Measurements from ENCODE around the gene MTCH1. TPM values are rescaled to one million over a fixed set of nuclear protein-coding genes. Genes with fewer than 3 reads are reported as not detected.

Gene MTCH1
- total RNA-seq, 1 donor from 2014 or later = 194 TPM

DNA sequence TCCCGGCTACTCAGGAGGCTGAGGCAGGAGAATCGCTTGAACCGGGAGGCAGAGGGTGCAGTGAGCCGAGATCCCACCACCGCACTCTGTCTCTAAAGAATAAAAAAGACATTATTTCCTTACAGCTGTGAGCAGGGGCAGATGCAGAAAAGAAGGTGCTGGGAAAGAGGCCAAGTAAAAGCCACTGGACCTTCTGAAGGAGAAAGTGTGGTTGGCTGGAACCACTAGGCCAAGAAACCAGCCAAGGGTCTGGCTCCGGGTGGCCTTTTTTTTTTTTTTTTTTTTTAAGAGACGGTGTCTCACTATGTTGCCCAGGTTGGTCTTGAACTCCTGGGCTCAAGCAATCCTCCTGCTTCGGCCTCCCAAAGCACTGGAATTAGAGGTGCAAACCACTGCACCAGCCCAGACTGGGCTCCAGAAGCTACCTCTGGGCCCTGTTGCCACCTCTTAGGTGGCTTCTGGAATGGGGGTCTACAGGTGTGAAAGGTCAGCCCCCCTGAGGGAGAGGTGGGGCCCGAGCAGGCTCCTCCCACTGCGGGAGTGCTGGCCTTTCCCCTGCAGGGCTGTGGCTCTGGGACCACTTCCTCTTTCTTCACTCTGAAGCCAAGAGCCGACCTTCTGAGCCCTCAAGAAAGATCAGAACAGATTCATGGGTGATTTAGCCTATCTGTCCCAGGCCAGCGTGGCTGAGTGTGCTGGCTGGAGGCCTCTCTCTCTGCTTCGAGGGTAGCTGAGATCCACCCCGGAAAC is 19.2 kb upstream of the MTCH1 start, which contains the start of gene FGD2:
FGD2 (plus strand) TSS at position 595 of the 750 bp plus-strand sequence. CDS start 163 bp downstream, outside the sequence.
- Histone ChIP-seq H3K36me3 (no peaks in the 10 kb centered on the region), H3K4me3 (peak within 1 kb of the TSS; percentile 47), H3K4me1 (no peaks in the 10 kb centered on the region), H3K27me3 (no peaks in the 10 kb centered on the region), H3K9me3 (no peaks in the 10 kb centered on the region), H3K27ac (peak within 1 kb of the TSS; percentile 73)
- no peak for DNase-seq
- TF ChIP-seq, protein P1, sequence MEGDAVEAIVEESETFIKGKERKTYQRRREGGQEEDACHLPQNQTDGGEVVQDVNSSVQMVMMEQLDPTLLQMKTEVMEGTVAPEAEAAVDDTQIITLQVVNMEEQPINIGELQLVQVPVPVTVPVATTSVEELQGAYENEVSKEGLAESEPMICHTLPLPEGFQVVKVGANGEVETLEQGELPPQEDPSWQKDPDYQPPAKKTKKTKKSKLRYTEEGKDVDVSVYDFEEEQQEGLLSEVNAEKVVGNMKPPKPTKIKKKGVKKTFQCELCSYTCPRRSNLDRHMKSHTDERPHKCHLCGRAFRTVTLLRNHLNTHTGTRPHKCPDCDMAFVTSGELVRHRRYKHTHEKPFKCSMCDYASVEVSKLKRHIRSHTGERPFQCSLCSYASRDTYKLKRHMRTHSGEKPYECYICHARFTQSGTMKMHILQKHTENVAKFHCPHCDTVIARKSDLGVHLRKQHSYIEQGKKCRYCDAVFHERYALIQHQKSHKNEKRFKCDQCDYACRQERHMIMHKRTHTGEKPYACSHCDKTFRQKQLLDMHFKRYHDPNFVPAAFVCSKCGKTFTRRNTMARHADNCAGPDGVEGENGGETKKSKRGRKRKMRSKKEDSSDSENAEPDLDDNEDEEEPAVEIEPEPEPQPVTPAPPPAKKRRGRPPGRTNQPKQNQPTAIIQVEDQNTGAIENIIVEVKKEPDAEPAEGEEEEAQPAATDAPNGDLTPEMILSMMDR (IDR thresholded peaks at IDR 0.05) = no peak
- peak; percentile 64 for ATAC-seq
- intact Hi-C loops (cut with DNase I) = no loop called here

GRCh38 chr6:37004044-37004980 is 18.3 kb upstream of the MTCH1 start:
- Histone ChIP-seq H3K27ac (no peak overlapping the region), H3K4me1 (no peaks in the 10 kb centered on the region), H3K4me3 (no peak overlapping the region), H3K9me3 (no peaks in the 10 kb centered on the region), H3K36me3 (no peaks in the 10 kb centered on the region), H3K27me3 (no peaks in the 10 kb centered on the region)
- DNase-seq = no peak
- intact Hi-C loops (cut with DNase I) = no loop called here
- TF ChIP-seq, protein P1 (IDR thresholded peaks at IDR 0.05) = no peak
- no peak for ATAC-seq

DNA sequence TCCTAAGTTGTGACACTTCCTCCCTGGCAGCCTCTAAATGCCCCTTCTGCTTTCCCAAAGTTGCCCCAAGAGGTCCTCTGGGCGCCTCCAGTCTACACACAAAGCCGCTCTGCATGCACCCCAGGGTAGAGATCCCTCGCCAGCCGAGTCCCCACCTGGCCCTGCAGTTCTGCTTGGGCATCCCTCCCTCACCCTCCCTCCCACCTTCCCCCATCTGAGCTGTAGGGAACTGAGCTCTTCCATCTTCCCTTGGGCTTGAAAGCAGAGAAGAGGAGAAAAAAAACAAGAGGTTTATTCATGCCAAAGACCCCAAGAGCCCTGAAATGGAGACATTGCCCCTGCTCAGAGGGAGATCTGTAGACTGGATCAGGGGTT is 13.7 kb upstream of the MTCH1 start:
- no peak overlapping the region for H3K27ac ChIP-seq
- DNase-seq (no peak), ATAC-seq (no peak)
- intact Hi-C loops (cut with DNase I) = no loop called here
- no peaks in the 10 kb centered on the region for H3K27me3 ChIP-seq
- H3K4me3 ChIP-seq = no peak overlapping the region
- TF ChIP-seq, protein P1 (IDR thresholded peaks at IDR 0.05) = no peak
- H3K9me3 ChIP-seq = no peaks in the 10 kb centered on the region
- H3K36me3 ChIP-seq = no peaks in the 10 kb centered on the region
- H3K4me1 ChIP-seq = no peaks in the 10 kb centered on the region

DNA sequence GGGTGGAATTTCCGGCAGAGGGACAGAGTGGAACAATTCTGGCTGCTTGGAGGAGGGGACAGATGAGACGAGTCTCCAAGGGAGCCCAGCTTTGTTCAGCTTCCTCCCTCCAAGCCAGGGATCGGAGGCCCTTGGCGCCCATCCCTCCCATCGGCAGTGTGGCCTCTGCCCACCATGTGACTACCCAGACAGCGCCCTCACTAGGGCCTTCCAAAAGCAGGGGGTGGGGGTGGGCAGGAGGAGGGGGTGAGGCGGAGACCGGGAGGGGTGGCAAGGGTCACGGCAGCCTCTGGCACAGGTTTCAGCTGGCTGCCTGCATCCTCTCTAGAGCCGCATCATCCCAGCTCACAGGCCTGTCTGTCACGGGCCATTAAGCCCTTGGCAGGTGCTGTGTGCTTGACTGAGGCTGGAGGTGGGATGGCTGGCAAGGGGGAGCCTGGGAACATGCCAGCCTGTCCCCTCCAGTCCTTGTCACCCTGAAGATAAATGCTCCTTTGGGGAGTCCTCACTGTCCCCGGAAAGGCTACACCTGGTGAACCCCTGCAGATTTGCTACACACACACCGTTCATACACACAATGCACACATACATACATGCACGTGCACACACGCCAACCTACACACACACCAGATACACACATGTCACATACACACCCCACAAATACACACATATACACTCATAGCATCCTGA is 13.2 kb upstream of the MTCH1 start:
- Histone ChIP-seq H3K27ac (peak overlapping the region; percentile 80), H3K27me3 (no peaks in the 10 kb centered on the region), H3K9me3 (no peaks in the 10 kb centered on the region), H3K4me1 (no peaks in the 10 kb centered on the region), H3K36me3 (no peaks in the 10 kb centered on the region), H3K4me3 (no peak overlapping the region)
- intact Hi-C loops (cut with DNase I) = no loop called here
- ATAC-seq (no peak), DNase-seq (no peak)
- TF ChIP-seq, protein P1 (IDR thresholded peaks at IDR 0.05) = no peak

DNA sequence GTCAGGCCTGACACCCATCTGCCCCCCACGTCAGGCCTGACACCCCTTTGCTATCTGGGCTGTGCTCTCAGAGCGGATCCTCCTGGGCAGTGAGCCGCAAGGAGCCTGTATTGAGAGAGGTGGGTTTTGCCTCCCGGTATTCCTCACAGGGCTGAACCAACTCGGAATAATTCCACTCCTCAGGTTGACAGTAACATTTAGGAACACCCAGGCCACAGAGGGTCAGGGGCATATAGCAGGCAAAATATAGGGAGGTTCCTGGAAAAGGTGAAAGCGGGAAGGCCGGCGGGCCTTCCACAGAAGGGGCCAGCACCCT is 12.7 kb upstream of the MTCH1 start:
- Histone ChIP-seq H3K27ac (peak overlapping the region; percentile 80), H3K36me3 (no peaks in the 10 kb centered on the region), H3K4me1 (no peaks in the 10 kb centered on the region), H3K9me3 (no peaks in the 10 kb centered on the region), H3K27me3 (no peaks in the 10 kb centered on the region), H3K4me3 (no peak overlapping the region)
- TF ChIP-seq, protein P1 (IDR thresholded peaks at IDR 0.05) = no peak
- no peak for ATAC-seq
- intact Hi-C loops (cut with DNase I) = no loop called here
- no peak for DNase-seq

All from upper lobe of right lung (tissue), 1 donor.